ENCODE data around the gene CENPP.

CENPP gene

DNA sequence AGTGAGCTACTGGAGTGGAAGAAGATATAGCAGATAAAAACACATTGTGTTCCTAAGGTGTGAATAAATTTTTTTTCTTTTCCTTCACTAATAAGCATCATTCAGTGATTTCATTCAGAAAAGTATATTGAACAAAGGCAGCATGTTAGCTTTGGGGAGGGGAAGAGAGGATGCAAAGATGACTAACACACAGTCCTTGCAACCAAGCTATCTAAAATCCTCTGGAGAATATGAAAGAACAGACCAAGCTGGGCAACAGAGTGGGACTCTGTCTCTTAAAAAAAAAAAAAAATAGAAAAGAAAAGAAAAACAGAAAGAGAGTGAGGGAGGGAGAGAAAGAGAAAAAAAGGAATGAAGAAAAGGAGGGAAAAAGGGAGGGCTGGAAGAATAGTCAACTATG, 120.8 kb downstream of the CENPP start:
- Mint-ChIP-seq H3K27me3 (no peaks in the 10 kb centered on the region), H3K4me3 (no peak overlapping the region), H3K27ac (no peak overlapping the region), H3K9me3 (no peaks in the 10 kb centered on the region), H3K4me1 (no peaks in the 10 kb centered on the region), H3K36me3 (no peaks in the 10 kb centered on the region)
- ATAC-seq, result no peak

DNA sequence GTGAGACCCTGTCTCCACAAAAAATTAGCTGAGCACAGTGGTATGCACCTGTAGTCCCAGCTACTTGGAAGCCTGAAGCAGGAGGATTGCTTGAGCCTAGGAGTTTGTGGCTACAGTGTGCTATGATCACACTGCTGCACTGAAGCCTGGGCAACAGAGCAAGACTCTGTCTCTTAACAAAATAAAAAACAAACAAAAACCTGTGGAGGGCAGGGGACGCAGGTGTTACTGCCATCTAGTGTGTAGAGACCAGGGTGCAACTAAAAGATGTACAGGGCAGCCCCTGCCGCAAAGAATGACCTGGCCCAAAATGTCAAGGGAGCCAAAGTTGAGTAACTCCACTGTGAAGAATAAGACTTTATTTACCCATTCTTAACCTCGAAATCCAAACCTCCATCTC, 129.5 kb downstream of the CENPP start:
- Mint-ChIP-seq H3K36me3 (no peaks in the 10 kb centered on the region), H3K4me1 (no peaks in the 10 kb centered on the region), H3K27me3 (no peaks in the 10 kb centered on the region), H3K27ac (no peak overlapping the region), H3K4me3 (no peak overlapping the region), H3K9me3 (no peaks in the 10 kb centered on the region)
- no peak for ATAC-seq

DNA sequence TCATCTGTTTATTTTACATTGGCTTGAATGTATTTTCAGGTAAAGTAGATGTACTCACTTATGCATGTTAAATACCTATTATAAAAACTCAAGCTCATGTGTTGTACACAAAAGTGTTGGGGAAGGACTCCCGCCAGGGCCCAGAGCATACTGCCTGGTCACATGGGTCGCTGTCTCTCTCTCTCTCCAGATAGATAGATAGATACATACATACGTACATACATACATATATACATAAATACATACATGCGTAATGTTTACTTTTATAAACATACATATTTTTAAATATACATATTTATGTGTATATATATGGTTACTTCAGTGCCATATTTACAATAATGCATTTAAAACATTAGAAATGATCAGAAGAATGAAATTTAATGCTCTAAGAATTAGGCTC, 131.8 kb downstream of the CENPP start:
- Mint-ChIP-seq H3K9me3 (no peaks in the 10 kb centered on the region), H3K4me1 (no peaks in the 10 kb centered on the region), H3K27ac (no peak overlapping the region), H3K4me3 (no peak overlapping the region), H3K27me3 (no peaks in the 10 kb centered on the region), H3K36me3 (peaks cover 5% of the 10 kb centered on the region)
- ATAC-seq, result no peak

DNA sequence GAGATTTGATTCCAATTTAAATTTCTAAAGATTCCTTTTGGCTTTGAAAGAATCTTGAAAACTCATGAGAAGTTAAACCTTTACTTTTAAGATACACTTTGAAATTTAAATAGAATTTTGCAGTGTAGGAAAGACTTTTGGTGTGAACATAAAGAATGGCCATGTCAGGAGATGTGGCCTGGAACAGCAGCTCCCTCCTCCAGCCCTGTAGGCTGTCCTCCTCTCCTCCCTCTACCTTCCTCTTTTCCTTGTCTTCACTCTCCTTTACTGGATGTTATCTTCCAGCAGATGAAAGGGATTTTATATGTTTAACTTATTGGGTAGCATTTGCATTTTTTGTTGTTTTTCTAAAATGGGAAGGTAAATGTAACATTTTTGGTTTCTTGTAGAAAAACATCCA, 137.6 kb downstream of the CENPP start:
- no peak for ATAC-seq
- H3K4me3 Mint-ChIP-seq, result no peak overlapping the region

DNA sequence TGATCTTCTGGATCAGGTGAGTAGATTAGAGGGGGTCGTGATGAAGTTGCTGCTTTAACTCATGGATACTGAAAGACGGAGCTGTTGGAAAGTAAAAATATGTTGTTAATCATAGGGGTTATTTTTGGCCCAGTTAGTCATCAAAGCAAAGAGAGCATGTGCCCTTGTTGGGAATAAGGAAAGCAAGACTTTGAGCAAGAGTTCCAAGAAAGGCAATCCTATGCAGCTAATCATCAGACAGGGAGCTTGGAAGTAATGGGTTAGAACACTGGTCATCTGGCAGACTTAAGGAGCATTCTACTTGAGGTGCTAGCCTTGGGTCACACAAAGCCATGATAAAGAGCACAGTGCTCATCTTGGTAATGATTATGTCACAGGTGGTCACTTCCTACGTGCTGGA, 138.2 kb downstream of the CENPP start:
- Mint-ChIP-seq H3K9me3 (no peaks in the 10 kb centered on the region), H3K4me1 (no peaks in the 10 kb centered on the region), H3K4me3 (no peak overlapping the region), H3K36me3 (peaks cover 5% of the 10 kb centered on the region), H3K27ac (no peak overlapping the region), H3K27me3 (no peaks in the 10 kb centered on the region)
- no peak for ATAC-seq

More for the DNA sequence above, 137.6 kb downstream of the CENPP start:
- no peaks in the 10 kb centered on the region for H3K9me3 Mint-ChIP-seq
- no peaks in the 10 kb centered on the region for H3K4me1 Mint-ChIP-seq
- peaks cover 5% of the 10 kb centered on the region for H3K36me3 Mint-ChIP-seq
- H3K27ac Mint-ChIP-seq, result no peak overlapping the region
- H3K27me3 Mint-ChIP-seq, result no peaks in the 10 kb centered on the region

DNA sequence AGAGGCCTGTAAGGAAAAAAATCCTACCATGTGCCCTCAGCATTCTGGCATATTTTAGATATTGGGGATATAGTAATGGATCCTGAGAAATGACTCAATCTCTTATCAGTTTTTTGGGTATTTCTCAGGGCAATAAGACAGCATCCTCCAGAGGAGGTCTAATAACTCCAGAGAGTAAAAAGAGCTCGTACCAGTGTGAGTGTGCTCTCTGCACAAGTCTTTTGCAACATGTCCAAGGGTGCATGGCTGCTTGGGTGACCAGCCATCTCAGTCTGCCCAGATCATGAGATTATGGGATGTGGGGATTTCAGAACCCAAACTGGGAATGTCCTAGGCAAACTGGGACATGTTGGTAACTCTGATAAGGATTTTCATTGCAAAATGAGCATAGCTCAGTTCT, 141.3 kb downstream of the CENPP start:
- no peak overlapping the region for H3K4me3 Mint-ChIP-seq
- H3K4me1 Mint-ChIP-seq, result no peaks in the 10 kb centered on the region
- no peaks in the 10 kb centered on the region for H3K36me3 Mint-ChIP-seq

DNA sequence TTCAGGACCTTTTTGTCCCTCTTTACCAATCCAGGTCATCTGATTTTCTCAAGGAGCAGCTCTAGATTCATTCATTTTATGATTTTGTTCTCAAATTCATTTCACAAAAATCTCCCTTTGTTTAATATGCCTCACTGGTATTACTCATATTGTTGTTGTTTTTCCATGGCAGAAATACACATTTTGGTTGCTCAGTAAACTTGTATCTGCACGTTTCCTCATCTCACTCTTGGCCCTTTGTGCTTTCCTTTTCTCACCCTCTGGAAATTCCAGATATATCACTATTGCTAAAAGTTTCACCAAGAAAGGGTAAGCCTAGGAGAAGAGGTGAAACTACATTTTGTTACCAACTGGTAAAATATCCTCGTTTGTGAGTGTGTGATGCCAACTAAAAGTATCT, 141.8 kb downstream of the CENPP start:
- no peak overlapping the region for H3K4me3 Mint-ChIP-seq
- H3K36me3 Mint-ChIP-seq, result no peaks in the 10 kb centered on the region

More for the DNA sequence above, 141.3 kb downstream of the CENPP start:
- Mint-ChIP-seq H3K9me3 (no peaks in the 10 kb centered on the region), H3K27me3 (no peaks in the 10 kb centered on the region), H3K27ac (no peak overlapping the region)
- ATAC-seq, result no peak

DNA sequence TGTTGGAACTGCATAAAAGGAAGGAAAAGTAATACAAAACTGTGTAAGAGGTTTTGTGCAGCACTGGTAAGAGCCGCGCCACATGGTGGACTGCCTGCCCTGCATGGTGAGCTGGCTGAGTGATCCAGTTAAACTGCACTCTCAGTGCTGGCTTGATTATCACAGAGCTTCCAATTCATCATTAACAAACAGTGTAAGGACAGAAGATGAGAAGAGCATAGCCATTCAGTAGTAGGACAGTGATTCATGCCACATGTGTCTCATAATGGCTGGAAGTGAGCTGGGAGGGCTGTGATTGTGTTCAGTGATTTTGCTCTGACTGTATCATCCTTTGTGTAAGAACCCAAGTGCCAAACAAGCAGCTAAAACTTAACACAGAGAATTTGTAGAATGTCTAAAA, 142.5 kb downstream of the CENPP start:
- no peak for ATAC-seq
- no peaks in the 10 kb centered on the region for H3K9me3 Mint-ChIP-seq
- H3K36me3 Mint-ChIP-seq, result no peaks in the 10 kb centered on the region

More for the DNA sequence above, 141.8 kb downstream of the CENPP start:
- Mint-ChIP-seq H3K9me3 (no peaks in the 10 kb centered on the region), H3K4me1 (no peaks in the 10 kb centered on the region), H3K27me3 (no peaks in the 10 kb centered on the region), H3K27ac (no peak overlapping the region)
- no peak for ATAC-seq

DNA sequence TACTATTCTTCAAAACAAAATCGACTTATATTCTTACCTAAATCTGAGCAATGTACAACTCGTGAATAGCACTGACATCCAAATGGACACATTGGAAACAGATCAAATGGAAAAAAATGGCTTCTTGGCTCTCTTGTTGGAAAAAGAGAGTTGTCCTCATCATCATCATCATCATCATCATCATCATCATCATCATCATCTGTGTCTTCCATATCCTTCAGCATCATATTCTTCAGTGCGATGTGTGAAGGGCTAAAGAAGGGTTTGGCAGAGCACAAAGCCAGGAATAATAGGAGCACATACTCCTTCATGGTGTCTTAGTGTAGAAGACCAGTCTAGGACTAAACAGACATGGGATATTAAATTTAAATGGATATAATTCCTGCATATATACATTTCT, 148.8 kb downstream of the CENPP start:
- no peaks in the 10 kb centered on the region for H3K36me3 Mint-ChIP-seq
- no peaks in the 10 kb centered on the region for H3K27me3 Mint-ChIP-seq
- no peak overlapping the region for H3K27ac Mint-ChIP-seq
- ATAC-seq, result no peak
- peaks cover 5% of the 10 kb centered on the region for H3K4me1 Mint-ChIP-seq
- no peaks in the 10 kb centered on the region for H3K9me3 Mint-ChIP-seq
- H3K4me3 Mint-ChIP-seq, result no peak overlapping the region

More for the DNA sequence above, 142.5 kb downstream of the CENPP start:
- no peak overlapping the region for H3K27ac Mint-ChIP-seq
- H3K4me1 Mint-ChIP-seq, result no peaks in the 10 kb centered on the region
- H3K4me3 Mint-ChIP-seq, result no peak overlapping the region
- no peaks in the 10 kb centered on the region for H3K27me3 Mint-ChIP-seq

DNA sequence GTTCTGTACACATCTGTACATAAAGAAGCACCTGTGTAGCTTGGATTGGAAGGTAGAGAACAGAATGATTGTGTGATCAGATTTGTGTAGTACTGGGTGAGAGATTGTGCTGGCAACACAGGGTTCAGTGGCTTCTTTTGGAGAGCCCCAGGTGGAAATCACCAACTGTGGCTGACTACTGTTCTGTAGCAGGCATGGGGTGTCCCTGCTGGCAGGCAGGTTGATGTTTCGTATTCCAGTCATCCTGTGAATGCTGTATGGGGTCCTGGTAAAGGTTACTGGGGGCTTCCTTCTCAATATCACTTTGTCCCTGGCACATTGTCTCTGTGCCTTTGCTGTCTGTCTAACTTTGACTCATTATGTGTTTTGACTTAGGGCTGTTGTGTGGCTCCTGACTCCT, 151.2 kb downstream of the CENPP start:
- Mint-ChIP-seq H3K4me3 (no peak overlapping the region), H3K27ac (no peak overlapping the region), H3K36me3 (no peaks in the 10 kb centered on the region), H3K27me3 (no peaks in the 10 kb centered on the region), H3K9me3 (no peaks in the 10 kb centered on the region), H3K4me1 (peaks cover 13% of the 10 kb centered on the region)
- peak; percentile 74 for ATAC-seq

DNA sequence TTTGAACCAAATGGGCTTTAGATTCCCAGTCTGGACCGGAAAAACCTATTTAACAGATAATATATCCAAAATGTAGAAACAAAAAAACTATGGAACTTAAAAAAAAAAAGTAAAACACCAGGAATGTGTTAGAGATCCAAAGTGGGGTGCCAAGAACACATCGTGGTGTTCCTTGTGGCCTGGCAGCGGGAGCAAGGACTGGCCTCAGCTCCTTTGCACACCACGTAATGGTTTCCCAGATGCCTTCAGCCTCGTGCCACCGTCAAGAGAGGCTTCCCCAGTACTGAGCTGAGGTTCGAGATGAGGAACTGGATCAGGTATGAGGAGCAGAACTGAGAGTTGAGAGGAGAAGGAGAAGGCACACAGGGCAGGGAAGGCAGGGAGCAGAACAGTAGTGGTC, 153.0 kb downstream of the CENPP start:
- Mint-ChIP-seq H3K4me1 (peaks cover 13% of the 10 kb centered on the region), H3K9me3 (no peaks in the 10 kb centered on the region), H3K27ac (no peak overlapping the region), H3K4me3 (no peak overlapping the region), H3K36me3 (no peaks in the 10 kb centered on the region), H3K27me3 (no peaks in the 10 kb centered on the region)
- no peak for ATAC-seq

DNA sequence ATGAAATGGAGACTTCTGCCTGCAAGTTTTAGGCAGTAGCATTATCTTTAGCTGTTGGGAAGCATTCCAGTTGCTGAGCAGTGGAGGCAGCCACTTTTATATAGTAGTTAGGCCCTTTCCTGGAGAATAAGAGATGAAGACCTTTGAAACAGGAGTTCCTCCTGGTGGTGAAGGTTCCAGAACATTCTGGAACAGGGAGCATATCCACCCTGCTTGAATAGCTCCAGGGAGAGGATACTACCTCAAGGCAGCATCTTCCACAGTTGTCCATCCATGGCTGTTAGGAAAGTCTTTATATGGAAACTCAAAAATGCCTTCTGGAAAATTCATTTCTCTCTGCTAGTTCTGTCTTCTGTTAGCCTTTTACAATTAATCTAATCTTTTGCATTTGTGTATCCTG, 153.6 kb downstream of the CENPP start:
- H3K36me3 Mint-ChIP-seq, result no peaks in the 10 kb centered on the region
- ATAC-seq, result no peak
- H3K4me1 Mint-ChIP-seq, result peaks cover 13% of the 10 kb centered on the region
- no peaks in the 10 kb centered on the region for H3K9me3 Mint-ChIP-seq
- H3K4me3 Mint-ChIP-seq, result no peak overlapping the region
- H3K27ac Mint-ChIP-seq, result no peak overlapping the region
- H3K27me3 Mint-ChIP-seq, result no peaks in the 10 kb centered on the region

DNA sequence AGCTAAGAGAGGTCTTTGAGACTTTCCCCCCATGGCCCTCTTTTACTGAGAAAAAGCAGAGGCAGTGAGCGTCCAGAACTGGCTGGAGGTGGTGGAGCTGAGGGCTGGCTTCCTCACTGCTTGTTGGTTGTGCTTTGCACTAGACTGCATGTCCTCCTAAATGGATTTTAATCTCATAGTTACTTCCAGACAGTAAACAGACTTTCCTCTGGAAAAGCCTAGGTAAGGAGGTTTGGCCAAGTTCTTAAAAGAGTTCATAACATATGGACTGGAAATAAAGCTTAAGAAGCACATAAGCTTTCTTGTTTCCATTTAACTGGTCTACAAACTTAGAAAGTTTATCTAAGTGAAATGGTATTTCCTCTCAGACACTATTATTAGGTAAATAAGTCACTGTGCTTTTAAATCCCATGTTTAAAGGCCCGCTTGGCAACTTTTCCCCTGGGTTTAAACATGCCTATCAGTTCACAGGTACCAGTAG, 154.6 kb downstream of the CENPP start:
- H3K27me3 Mint-ChIP-seq, result no peaks in the 10 kb centered on the region
- peaks cover 13% of the 10 kb centered on the region for H3K4me1 Mint-ChIP-seq
- no peaks in the 10 kb centered on the region for H3K36me3 Mint-ChIP-seq
- no peak overlapping the region for H3K4me3 Mint-ChIP-seq
- H3K27ac Mint-ChIP-seq, result no peak overlapping the region
- ATAC-seq, result no peak
- H3K9me3 Mint-ChIP-seq, result no peaks in the 10 kb centered on the region

DNA sequence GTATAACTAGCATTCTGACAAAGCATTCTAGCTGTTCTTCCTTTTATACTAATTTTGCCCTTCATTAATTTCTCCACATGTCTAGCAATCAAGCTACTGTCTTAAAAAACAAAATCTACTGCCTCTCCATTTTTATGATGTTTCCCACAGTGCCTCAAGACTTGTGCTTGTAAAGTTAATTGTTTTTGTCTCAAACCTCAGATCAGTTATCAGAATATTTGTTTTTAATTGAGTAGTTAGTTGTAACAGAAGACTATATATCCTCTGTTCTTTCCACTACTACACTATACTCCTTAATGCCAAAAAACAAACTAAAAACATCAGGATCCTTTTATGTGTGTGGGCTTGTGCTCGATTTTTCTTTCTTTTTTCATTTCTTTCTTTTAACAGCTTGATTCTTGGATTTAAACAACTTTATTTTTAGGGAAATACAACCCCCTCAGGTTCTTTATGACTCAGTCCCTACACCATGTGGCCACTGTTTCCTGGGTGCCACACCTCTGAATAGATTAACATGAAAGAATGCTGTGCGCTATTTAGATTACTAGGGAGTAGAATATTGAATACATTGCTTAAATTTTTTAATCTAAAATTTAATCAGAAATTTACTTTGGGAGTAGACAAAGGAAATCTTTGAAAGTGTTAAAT, 155.4 kb downstream of the CENPP start:
- H3K9me3 Mint-ChIP-seq, result no peaks in the 10 kb centered on the region
- H3K4me3 Mint-ChIP-seq, result no peak overlapping the region
- ATAC-seq, result no peak
- peaks cover 13% of the 10 kb centered on the region for H3K4me1 Mint-ChIP-seq
- no peaks in the 10 kb centered on the region for H3K36me3 Mint-ChIP-seq
- H3K27ac Mint-ChIP-seq, result no peak overlapping the region
- H3K27me3 Mint-ChIP-seq, result no peaks in the 10 kb centered on the region

DNA sequence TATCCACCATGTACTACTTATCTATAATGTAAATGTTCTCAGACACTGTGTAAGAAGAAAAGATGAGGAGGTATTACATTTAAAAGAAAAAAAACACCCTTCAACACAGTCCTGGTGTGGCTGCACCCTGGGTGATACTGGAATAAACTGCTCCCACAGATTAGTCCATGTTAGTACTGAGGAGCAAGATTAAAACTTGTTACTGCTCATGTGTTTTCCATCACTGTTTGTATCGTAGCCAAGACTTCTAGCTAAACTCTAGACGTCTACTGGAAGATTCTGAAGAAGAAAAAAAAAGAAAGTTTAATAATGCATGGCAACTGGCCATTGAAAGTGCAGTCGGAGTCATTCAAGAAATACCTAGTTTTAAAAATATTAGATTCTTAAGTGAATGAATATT, 156.6 kb downstream of the CENPP start, which contains the start of gene ASPN:
Gene ASPN (minus strand): TSS at position 178 of the 400 bp plus-strand sequence.
- Mint-ChIP-seq H3K27ac (no peak within 1 kb of the TSS), H3K9me3 (no peaks in the 10 kb centered on the region), H3K36me3 (no peaks in the 10 kb centered on the region), H3K4me3 (no peak within 1 kb of the TSS), H3K27me3 (no peaks in the 10 kb centered on the region), H3K4me1 (peaks cover 8% of the 10 kb centered on the region)
- ATAC-seq, result no peak

DNA sequence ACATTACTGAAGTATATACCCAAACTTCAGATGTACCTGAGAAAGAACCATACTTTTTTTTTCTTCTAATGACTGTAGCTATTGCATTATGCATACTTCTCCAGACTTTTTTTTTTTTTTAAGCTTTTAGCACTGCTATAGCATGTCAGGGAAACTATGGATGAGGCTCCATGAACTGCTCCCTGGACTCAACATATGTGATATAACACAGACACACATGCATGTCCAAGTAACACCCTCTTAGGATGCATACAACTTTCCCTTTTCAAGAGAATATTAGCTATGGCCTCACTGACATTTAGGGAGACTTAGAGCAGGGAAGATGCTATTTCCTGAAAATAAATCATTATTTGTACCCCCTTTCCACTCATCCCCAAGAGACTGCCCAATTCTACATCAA, 157.1 kb downstream of the CENPP start:
- Mint-ChIP-seq H3K9me3 (no peaks in the 10 kb centered on the region), H3K36me3 (no peaks in the 10 kb centered on the region), H3K4me3 (no peak overlapping the region), H3K4me1 (peaks cover 8% of the 10 kb centered on the region), H3K27me3 (no peaks in the 10 kb centered on the region), H3K27ac (no peak overlapping the region)
- ATAC-seq, result no peak

All from stimulated activated memory B cell treated with anti-CD40 and anti-IgM and Interleukin-4, amounts not matched to agents 10 μg/mL and 1 μg/mL and 100 μg/mL, for 72 hours (primary cell).